GM12874 (cell line): Measurements from ENCODE around the gene POLRMT.

Experiments
- CTCF ChIP-seq: IDR thresholded peaks from 2 replicates; pipeline ENCODE4 v1.5.1; 2011; ENCODE audit warnings: low read depth, mild to moderate bottlenecking, control low read depth, low read length, moderate library complexity; ENCODE audit not compliant: insufficient read depth

Gene POLRMT

DNA sequence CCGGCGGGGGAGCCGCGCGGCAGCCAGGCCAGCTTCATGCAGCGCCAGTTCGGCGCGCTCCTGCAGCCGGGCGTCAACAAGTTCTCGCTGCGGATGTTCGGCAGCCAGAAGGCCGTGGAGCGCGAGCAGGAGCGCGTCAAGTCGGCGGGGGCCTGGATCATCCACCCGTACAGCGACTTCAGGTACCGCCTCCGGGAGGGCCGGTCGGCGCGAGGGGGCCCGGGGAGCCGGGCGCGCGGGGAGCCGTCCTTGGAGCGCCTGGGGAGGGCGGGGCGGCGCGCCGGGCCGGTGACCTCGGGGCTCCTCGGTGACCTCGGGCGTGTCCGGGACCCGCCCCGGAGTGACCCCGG is 43.0 kb downstream of the POLRMT start:
- TF ChIP-seq CTCF, result no peak

DNA sequence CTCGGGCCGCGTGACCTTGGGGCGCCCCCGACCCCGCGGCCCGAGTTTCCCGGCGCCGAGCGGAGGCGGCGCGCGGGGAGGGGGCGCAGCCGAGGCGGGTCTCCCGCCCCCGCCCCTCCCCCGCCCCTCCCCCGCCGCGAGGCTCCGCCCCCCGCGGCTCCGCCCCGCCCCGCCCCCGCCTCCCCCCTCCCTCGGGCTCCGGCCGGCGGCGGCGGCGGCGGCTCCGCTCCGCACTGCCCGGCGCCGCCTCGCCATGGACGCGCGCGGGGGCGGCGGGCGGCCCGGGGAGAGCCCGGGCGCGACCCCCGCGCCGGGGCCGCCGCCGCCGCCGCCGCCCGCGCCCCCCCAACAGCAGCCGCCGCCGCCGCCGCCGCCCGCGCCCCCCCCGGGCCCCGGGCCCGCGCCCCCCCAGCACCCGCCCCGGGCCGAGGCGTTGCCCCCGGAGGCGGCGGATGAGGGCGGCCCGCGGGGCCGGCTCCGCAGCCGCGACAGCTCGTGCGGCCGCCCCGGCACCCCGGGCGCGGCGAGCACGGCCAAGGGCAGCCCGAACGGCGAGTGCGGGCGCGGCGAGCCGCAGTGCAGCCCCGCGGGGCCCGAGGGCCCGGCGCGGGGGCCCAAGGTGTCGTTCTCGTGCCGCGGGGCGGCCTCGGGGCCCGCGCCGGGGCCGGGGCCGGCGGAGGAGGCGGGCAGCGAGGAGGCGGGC is 43.5 kb downstream of the POLRMT start, which contains the start of gene HCN2:
HCN2 (plus strand) TSS at position 189 of the 703 bp plus-strand sequence; CDS start at position 254, 65 bp downstream.
- no peak for TF ChIP-seq CTCF

DNA sequence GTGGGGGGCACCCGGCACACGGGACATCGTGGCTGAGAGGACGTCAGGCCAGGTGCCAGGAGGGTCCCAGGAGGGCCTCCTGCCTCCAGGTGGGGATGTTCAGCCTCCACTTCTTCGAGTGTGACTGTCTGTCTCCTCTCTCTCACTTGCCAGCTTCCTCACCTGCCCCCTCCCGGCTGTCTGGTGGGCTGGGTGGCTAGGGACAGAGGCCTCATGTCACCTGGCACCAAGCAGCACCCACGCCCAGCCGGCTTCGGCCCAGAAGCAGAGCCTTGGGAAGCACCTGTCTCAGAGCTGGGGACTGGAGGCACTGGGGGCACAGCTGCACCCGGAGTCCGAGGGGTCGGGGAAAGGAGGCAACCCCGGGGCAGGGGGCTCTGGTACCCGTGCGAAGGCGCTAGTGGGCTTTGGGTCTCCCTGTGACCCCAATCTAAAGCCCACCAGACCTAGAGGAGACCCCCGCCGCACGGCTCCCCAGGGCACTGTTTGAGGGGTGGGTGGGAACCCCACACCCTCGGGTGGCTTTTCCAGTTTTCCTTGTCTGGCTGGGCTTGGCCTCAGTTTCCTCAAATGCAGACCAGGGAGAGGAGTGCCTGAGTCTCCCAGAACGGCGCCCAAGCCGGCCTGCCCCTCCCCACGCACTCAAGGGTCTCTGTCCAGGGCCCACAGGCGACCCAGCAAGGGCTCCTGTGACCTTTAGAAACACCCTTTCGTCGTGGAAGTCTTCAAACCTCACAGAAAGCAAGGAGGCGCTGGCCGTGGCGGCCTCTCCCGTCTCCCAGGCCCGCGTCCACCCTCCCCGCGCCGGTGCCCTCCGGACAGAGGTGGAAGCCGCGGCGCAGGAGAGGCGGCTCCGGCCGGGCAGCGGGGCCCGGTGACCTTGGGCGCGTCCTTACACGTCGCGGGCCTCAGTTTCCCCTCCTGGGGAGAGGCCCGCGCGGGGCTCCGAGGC is 44.3 kb downstream of the POLRMT start:
- no peak for TF ChIP-seq CTCF

- TF ChIP-seq CTCF, result peak; percentile 63
Measured at GRCh38 chr19:588093-588740, 45.1 kb downstream of the POLRMT start.

DNA sequence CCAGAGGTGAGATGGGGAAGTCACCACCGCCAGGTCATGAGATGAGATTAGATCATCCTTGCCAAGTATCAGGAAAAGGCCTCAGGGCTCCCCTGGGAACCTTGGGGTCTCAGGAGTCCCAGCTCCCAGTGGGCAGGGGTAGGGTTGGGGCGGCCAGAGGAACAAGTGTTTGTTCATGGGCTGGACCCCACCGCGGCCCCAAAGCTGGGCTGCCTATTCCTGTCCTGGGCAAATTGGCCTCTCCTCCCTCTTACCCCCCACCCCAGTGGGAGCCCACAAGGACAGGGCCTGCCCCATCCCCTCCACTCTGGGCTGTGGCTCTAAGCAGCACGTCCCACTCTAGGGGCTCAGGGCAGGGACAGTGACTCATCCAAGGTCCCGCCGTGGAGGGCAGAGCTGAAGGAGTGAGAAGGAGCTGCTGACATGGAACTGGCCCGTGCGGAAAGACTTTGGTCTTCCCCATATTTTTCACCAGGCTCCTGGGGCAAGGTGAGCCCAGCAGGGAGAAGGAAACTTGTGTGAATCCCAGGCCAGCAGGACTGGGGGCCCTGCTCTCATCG is 47.7 kb downstream of the POLRMT start:
- TF ChIP-seq CTCF, result no peak

- TF ChIP-seq CTCF, result peak; percentile 99
Measured at GRCh38 chr19:584240-585001, 48.9 kb downstream of the POLRMT start.

GRCh38 chr19:583968-584239 is 49.4 kb downstream of the POLRMT start:
- no peak for TF ChIP-seq CTCF
